H9 (cell line): ENCODE results near the gene PLXNB3. TPM values are rescaled to one million over a fixed set of nuclear protein-coding genes. Genes with fewer than 3 reads are reported as not detected.

Source experiments
- DNase-seq: peaks from one replicate; pipeline ENCODE4 v3.0.0-alpha.2; 2017
- H2AFZ ChIP-seq: one replicate; pipeline ENCODE4 v1.6.1; 2013; ENCODE audit warnings: mild to moderate bottlenecking, low read length, control low read depth, moderate library complexity
- H2AK5ac ChIP-seq: 2 replicates; pipeline ENCODE4 v1.6.1; 2013; ENCODE audit warnings: low read length, control low read depth, mixed read lengths; ENCODE audit not compliant: insufficient read length
- H2BK120ac ChIP-seq: one replicate; pipeline ENCODE4 v1.6.1; 2013; ENCODE audit warnings: low read depth, mild to moderate bottlenecking, low read length, control low read depth, inconsistent platforms; ENCODE audit not compliant: poor library complexity, severe bottlenecking
- H2BK12ac ChIP-seq: 2 replicates; pipeline ENCODE4 v1.6.1; 2013; ENCODE audit warnings: low read length, control low read depth, mixed read lengths, low read depth; ENCODE audit not compliant: insufficient read length
- H2BK15ac ChIP-seq: 2 replicates; pipeline ENCODE4 v1.6.1; 2013; ENCODE audit warnings: low read depth, low read length, control low read depth
- H2BK20ac ChIP-seq: one replicate; pipeline ENCODE4 v1.6.1; 2013; ENCODE audit warnings: low read depth, mild to moderate bottlenecking, low read length, control low read depth, inconsistent platforms; ENCODE audit not compliant: poor library complexity, severe bottlenecking
- H2BK5ac ChIP-seq: 2 replicates; pipeline ENCODE4 v1.6.1; 2013; ENCODE audit warnings: low read length, control low read depth, mixed read lengths; ENCODE audit not compliant: insufficient read length
- H3K14ac ChIP-seq: 2 replicates; pipeline ENCODE4 v1.6.1; 2013; ENCODE audit warnings: low read length, control low read depth; ENCODE audit not compliant: insufficient read depth
- H3K18ac ChIP-seq: 2 replicates; pipeline ENCODE4 v1.6.1; 2013; ENCODE audit warnings: low read depth, mild to moderate bottlenecking, mixed read lengths, low read length, control low read depth; ENCODE audit not compliant: insufficient read length
- H3K23ac ChIP-seq: 2 replicates; pipeline ENCODE4 v1.6.1; 2013; ENCODE audit warnings: low read length, control low read depth, mixed read lengths, low read depth; ENCODE audit not compliant: insufficient read length
- H3K23me2 ChIP-seq: 2 replicates; pipeline ENCODE4 v1.6.1; 2013; ENCODE audit warnings: low read depth, mild to moderate bottlenecking, mixed read lengths, low read length, control low read depth; ENCODE audit not compliant: insufficient read length, poor library complexity, severe bottlenecking
- H3K27ac ChIP-seq: 2 replicates; pipeline ENCODE4 v1.5.1; 2013; ENCODE audit warnings: low read length, control low read depth, mixed read lengths, low read depth; ENCODE audit not compliant: insufficient read length
- H3K27me3 ChIP-seq: 2 replicates; pipeline ENCODE4 v1.6.1; 2013; ENCODE audit warnings: low read length, control low read depth, inconsistent platforms; ENCODE audit not compliant: insufficient read depth
- H3K4ac ChIP-seq: 2 replicates; pipeline ENCODE4 v1.6.1; 2013; ENCODE audit warnings: low read depth, mild to moderate bottlenecking, control low read depth, inconsistent platforms, low read length, moderate library complexity
- H3K4me1 ChIP-seq: 2 replicates; pipeline ENCODE4 v1.6.1; 2013; ENCODE audit warnings: low read length, control low read depth, inconsistent platforms; ENCODE audit not compliant: insufficient read depth
- H3K4me2 ChIP-seq: 2 replicates; pipeline ENCODE4 v1.6.1; 2013; ENCODE audit warnings: low read length, control low read depth, mixed read lengths; ENCODE audit not compliant: insufficient read length, insufficient read depth
- H3K56ac ChIP-seq: 2 replicates; pipeline ENCODE4 v1.6.1; 2013; ENCODE audit warnings: low read depth, mild to moderate bottlenecking, mixed read lengths, low read length, control low read depth; ENCODE audit not compliant: insufficient read length
- H3K79me1 ChIP-seq: 2 replicates; pipeline ENCODE4 v1.6.1; 2013; ENCODE audit warnings: low read depth, mild to moderate bottlenecking, moderate library complexity, low read length, control low read depth, inconsistent platforms; ENCODE audit not compliant: insufficient read depth, poor library complexity, severe bottlenecking
- H3K79me2 ChIP-seq: 2 replicates; pipeline ENCODE4 v1.6.1; 2013; ENCODE audit warnings: low read length, control low read depth, inconsistent platforms; ENCODE audit not compliant: insufficient read depth
- H3K9ac ChIP-seq: 2 replicates; pipeline ENCODE4 v1.6.1; 2013; ENCODE audit warnings: low read length, control low read depth, mixed read lengths; ENCODE audit not compliant: insufficient read length; ENCODE audit errors: extremely low read depth
- H3K9me3 ChIP-seq: one replicate; pipeline ENCODE4 v1.6.1; 2013; ENCODE audit warnings: low read depth, low read length, inconsistent platforms; ENCODE audit not compliant: control insufficient read depth
- H3T11ph ChIP-seq: one replicate; pipeline ENCODE4 v1.6.1; 2013; ENCODE audit warnings: mild to moderate bottlenecking, low read length, control low read depth, inconsistent platforms
- H4K20me1 ChIP-seq: one replicate; pipeline ENCODE4 v1.6.1; 2013; ENCODE audit not compliant: control insufficient read depth, insufficient read length, insufficient read depth
- H4K5ac ChIP-seq: 2 replicates; pipeline ENCODE4 v1.6.1; 2013; ENCODE audit warnings: low read depth, mild to moderate bottlenecking, mixed read lengths, low read length, control low read depth; ENCODE audit not compliant: insufficient read length
- H4K8ac ChIP-seq: replicated peaks from 2 replicates; pipeline ENCODE4 v1.6.1; 2013; ENCODE audit warnings: low read length, control low read depth, mixed read lengths, low read depth; ENCODE audit not compliant: insufficient read length
- H4K91ac ChIP-seq: 2 replicates; pipeline ENCODE4 v1.6.1; 2013; ENCODE audit warnings: low read depth, mild to moderate bottlenecking, moderate library complexity, mixed read lengths, low read length, control low read depth; ENCODE audit not compliant: insufficient read length
- H3K27ac Mint-ChIP-seq, 3 experiments: 2 replicates in 2 of 3; 3 replicates in 1 of 3; pipeline ENCODE4 v1.8.0; 2020 to 2021; ENCODE audit warnings: mixed read lengths in 3 of 3, mild to moderate bottlenecking in 1 of 3, moderate library complexity in 1 of 3
- H3K27me3 Mint-ChIP-seq: 2 replicates; pipeline ENCODE4 v1.8.0; 2021; ENCODE audit warnings: low read depth, mild to moderate bottlenecking, moderate library complexity, mixed read lengths
- H3K36me3 Mint-ChIP-seq, 3 experiments: 2 replicates in 2 of 3; 3 replicates in 1 of 3; pipeline ENCODE4 v1.8.0; 2020 to 2021; ENCODE audit warnings: low read depth in 3 of 3, mixed read lengths in 3 of 3; ENCODE audit not compliant: insufficient read depth in 1 of 3
- H3K4me1 Mint-ChIP-seq, 2 experiments: 2 replicates each; pipeline ENCODE4 v1.8.0; 2020; ENCODE audit warnings: mixed read lengths in 2 of 2
- H3K4me3 Mint-ChIP-seq, 2 experiments: 2 replicates in 1 of 2; 3 replicates in 1 of 2; pipeline ENCODE4 v1.8.0; 2020 to 2021; ENCODE audit warnings: mild to moderate bottlenecking in 2 of 2, mixed read lengths in 2 of 2, moderate library complexity in 1 of 2
- H3K9me3 Mint-ChIP-seq, 2 experiments: 2 replicates in 1 of 2; 3 replicates in 1 of 2; pipeline ENCODE4 v1.8.0; 2020; ENCODE audit warnings: mild to moderate bottlenecking in 2 of 2, mixed read lengths in 2 of 2, moderate library complexity in 1 of 2
- WGBS: extraction: QIAGEN DNeasy Blood & Tissue Kit; methylation state at CpG from one replicate; pipeline ENCODE4 v1.1.7; 2013; ENCODE audit warnings: missing lambda C conversion rate, low lambda C conversion rate, mixed read lengths; ENCODE audit not compliant: insufficient read length; ENCODE audit errors: extremely low coverage; 5-methylcytosine and 5-hydroxymethylcytosine counted together
- total RNA-seq: library from RNA; stranded (reverse); gene quantifications from 2 replicates; pipeline ENCODE4 v1.2.1, GENCODE V29; 2021
- TF ChIP-seq, protein P1 (sequence below): fragments of 200-600 bp; sonication (generic); conservative IDR thresholded peaks from 3 replicates; pipeline ENCODE4 v1.8.0; 2021; ENCODE audit warnings: antibody characterized with exemption, mild to moderate bottlenecking

Gene PLXNB3
- total RNA-seq, 1 experiment from 2014 or later, result 1.9 TPM

DNA sequence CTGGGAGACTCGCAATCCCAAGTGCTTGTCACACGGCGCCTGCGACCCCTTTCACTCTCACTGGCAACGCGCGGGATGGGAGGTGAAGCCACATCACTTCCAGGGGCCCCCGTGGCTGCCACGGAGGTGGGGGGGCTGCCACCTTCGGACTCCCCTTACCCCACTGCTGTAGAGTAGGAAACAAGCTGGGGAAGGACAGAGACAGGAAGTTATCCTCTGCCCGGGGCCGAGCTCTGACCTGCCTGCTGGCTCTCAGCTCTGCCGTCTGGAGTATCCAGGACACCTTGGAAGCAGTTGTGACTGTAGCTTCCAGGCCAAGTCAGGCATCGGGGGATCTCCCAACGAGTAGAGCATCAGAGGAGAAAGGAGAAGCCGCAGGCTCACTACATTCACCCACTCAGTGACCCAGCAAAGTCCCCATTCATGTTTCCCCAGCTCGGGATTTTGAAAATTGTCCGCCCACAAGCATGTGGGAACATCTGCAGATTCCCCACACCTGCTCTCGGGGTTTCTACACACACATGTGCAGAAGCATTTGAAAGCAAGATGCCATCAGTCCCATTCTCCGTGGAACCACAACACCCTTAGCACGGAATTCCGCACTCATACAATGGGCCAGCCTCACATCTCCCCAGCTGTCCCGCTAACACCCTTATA, 55.5 kb downstream of the PLXNB3 start:
- H4K20me1 ChIP-seq, result no peaks in the 10 kb centered on the region
- peaks cover 42% of the 10 kb centered on the region; the same call in 1 of the 2 replicates for H3K79me2 ChIP-seq
- no peak overlapping the region for H2BK120ac ChIP-seq
- no CpG with 5 or more reads among the region's 23 CpGs for WGBS
- H3K23ac ChIP-seq, result no peak overlapping the region
- no peaks in the 10 kb centered on the region; the same call in 1 of the 2 replicates for H3K4me1 ChIP-seq
- no peak overlapping the region for H2BK20ac ChIP-seq
- peaks cover 27 to 36% of the 10 kb centered on the region in 2 experiments for H3K4me1 Mint-ChIP-seq
- TF ChIP-seq, protein P1, sequence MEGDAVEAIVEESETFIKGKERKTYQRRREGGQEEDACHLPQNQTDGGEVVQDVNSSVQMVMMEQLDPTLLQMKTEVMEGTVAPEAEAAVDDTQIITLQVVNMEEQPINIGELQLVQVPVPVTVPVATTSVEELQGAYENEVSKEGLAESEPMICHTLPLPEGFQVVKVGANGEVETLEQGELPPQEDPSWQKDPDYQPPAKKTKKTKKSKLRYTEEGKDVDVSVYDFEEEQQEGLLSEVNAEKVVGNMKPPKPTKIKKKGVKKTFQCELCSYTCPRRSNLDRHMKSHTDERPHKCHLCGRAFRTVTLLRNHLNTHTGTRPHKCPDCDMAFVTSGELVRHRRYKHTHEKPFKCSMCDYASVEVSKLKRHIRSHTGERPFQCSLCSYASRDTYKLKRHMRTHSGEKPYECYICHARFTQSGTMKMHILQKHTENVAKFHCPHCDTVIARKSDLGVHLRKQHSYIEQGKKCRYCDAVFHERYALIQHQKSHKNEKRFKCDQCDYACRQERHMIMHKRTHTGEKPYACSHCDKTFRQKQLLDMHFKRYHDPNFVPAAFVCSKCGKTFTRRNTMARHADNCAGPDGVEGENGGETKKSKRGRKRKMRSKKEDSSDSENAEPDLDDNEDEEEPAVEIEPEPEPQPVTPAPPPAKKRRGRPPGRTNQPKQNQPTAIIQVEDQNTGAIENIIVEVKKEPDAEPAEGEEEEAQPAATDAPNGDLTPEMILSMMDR, result no peak
- no peak overlapping the region for H3T11ph ChIP-seq
- H3K9ac ChIP-seq, result no peak overlapping the region
- H3K4me3 Mint-ChIP-seq, result peak overlapping the region; percentile 41 to 71
- no peaks in the 10 kb centered on the region for H3K27me3 ChIP-seq
- H4K8ac ChIP-seq, result no peak overlapping the region
- H3K23me2 ChIP-seq, result no peaks in the 10 kb centered on the region
- no peak for DNase-seq
- H2AK5ac ChIP-seq, result no peak overlapping the region
- peak overlapping the region; percentile 45 for H3K14ac ChIP-seq
- no peak overlapping the region for H2BK12ac ChIP-seq
- H4K5ac ChIP-seq, result no peak overlapping the region
- H3K9me3 Mint-ChIP-seq, result peaks cover 70 to 71% of the 10 kb centered on the region in 2 experiments
- no peak overlapping the region for H2BK15ac ChIP-seq
- peak overlapping the region; percentile 47 to 84 (median 68); a peak in 3 of 7 replicates for H3K27ac Mint-ChIP-seq
- H2AFZ ChIP-seq, result no peak overlapping the region
- H3K79me1 ChIP-seq, result no peaks in the 10 kb centered on the region
- H3K27me3 Mint-ChIP-seq, result no peaks in the 10 kb centered on the region
- peaks cover 4 to 29% (median 24%) of the 10 kb centered on the region in 3 experiments; a peak in 6 of 7 replicates for H3K36me3 Mint-ChIP-seq
- H2BK5ac ChIP-seq, result no peak overlapping the region
- H3K9me3 ChIP-seq, result peaks cover 11% of the 10 kb centered on the region
- H4K91ac ChIP-seq, result no peak overlapping the region
- peak overlapping the region; percentile 37 for H3K4me2 ChIP-seq
- no peak overlapping the region for H3K56ac ChIP-seq
- no peak overlapping the region for H3K4ac ChIP-seq
- H3K18ac ChIP-seq, result peak overlapping the region; percentile 44
- no peak overlapping the region for H3K27ac ChIP-seq
